ENCODE data around the gene ERMP1.
"Not testable (repeated sequence)": the region's sequence is repeated elsewhere in the genome, so short reads cannot be mapped to it uniquely, and the experiment has no call there.

The ERMP1 gene, protein sequence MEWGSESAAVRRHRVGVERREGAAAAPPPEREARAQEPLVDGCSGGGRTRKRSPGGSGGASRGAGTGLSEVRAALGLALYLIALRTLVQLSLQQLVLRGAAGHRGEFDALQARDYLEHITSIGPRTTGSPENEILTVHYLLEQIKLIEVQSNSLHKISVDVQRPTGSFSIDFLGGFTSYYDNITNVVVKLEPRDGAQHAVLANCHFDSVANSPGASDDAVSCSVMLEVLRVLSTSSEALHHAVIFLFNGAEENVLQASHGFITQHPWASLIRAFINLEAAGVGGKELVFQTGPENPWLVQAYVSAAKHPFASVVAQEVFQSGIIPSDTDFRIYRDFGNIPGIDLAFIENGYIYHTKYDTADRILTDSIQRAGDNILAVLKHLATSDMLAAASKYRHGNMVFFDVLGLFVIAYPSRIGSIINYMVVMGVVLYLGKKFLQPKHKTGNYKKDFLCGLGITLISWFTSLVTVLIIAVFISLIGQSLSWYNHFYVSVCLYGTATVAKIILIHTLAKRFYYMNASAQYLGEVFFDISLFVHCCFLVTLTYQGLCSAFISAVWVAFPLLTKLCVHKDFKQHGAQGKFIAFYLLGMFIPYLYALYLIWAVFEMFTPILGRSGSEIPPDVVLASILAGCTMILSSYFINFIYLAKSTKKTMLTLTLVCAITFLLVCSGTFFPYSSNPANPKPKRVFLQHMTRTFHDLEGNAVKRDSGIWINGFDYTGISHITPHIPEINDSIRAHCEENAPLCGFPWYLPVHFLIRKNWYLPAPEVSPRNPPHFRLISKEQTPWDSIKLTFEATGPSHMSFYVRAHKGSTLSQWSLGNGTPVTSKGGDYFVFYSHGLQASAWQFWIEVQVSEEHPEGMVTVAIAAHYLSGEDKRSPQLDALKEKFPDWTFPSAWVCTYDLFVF

DNA sequence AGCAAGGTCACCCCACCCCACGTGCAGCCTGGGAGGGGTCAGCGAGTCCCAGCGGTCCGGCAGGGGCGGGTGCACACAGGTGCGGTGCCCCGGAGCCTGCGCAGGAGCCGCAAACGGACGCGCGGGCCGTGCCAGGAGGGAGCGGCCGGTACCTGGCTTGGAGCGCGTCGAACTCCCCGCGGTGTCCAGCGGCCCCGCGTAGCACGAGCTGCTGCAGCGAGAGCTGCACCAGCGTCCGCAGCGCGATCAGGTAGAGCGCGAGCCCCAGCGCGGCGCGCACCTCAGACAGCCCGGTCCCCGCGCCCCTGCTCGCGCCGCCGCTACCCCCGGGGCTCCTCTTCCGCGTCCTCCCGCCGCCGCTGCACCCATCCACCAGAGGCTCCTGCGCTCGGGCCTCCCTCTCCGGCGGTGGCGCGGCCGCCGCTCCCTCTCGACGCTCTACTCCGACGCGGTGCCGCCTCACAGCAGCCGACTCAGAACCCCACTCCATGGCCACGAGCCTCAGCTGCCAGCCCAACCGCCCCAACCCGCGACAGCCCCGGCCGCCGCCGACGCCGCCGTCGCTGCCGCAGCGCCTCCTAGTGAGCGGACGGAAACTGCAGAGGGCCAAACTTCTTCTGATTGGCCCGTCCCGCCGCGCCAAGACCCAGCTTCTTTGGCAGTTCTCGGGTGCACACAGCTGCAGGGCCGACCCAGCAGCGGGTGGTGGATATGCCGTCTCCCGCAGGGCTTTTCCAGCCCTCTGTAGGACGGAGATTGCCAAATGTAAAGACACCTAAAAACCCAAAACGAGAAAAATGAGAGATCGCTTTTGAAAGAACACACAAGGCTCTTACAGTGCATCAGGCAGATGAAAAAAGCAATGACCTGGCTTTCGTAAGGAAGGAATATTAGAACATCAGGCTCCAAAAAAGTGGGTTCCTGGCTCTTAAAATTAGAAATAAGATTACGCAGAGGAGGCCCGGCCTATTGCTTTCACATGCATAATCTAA, at the start of gene ERMP1:
ERMP1 (minus strand) TSS at position 580 of the 992 bp plus-strand sequence; CDS start at position 490, 90 bp downstream.
- peak; percentile 81 for DNase-seq (ENCODE audit: low read depth)

DNA sequence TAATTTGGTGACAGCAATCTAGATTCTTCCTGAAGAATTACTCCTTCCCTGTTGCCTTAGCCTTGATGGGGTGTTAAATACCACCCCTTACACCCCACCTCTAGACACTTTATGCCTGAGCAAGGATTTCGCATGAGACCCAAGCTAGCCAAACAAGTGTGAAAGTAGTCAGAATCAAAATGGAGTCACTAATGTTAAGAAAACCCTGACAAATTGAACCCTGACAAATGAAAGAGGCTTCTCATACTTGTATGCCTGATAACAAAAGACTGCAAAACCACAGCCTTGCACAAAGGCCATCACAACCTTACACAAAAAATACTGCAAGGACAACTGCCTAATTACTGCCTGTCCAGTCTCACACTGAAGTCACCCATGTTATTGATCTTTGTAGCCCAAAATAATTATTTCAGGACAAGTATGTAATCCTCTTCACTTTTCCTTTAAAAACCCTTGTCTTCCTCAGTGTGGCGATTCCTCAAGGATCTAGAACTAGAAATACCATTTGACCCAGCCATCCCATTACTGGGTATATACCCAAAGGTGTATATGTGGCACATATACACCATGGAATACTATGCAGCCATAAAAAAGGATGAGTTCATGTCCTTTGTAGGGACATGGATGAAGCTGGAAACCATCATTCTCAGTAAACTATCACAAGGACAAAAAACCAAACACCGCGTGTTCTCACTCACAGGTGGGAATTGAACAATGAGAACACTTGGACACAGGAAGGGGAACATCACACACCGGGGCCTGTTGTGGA, 49.5 kb upstream of the ERMP1 start:
- DNase-seq (ENCODE audit: low read depth), result not testable (repeated sequence)

GRCh38 chr9:5879419-5880181, 46.7 kb upstream of the ERMP1 start:
- no peak for DNase-seq (ENCODE audit: low read depth)

DNA sequence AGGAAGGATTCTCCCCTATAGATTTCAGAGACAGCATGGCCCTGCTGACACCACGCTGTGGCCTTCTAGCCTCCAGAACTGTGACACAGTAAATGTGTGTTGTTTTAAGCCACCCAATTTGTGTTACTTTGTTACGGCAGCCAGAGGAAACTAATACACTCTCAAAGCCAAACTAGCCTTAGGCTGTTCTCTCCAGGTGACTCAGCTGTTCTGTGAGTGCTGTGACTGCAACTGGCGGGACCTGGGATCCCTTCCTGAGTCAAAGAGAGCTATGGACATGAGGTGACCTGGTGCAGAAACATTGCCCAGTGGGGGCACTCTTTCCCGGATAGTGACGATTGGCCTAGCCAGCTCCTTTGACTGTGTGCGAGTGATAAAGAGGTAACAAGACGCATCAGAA, 43.8 kb upstream of the ERMP1 start:
- DNase-seq (ENCODE audit: low read depth), result no peak

DNA sequence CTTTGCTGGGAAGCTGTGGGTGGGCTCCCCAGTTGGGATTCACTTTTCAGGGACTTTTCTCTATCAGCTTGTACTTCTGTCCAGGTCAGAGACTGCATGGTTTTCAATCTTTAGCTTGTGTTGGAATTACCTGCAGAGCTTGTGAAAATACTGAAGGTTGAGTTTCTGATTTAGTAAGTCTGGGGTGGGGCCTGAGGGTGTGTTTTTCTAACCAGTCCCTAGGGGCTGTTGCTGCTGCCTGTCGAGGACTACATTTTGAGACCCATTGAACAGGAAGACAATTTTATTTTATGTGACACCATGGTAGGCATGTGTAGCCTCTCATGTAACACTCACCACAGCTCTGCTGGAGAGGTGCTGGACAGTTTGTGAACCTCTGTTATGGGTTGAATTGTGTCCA, 43.1 kb upstream of the ERMP1 start:
- DNase-seq (ENCODE audit: low read depth), result no peak

GRCh38 chr9:5874048-5874447, 41.1 kb upstream of the ERMP1 start:
- DNase-seq (ENCODE audit: low read depth), result no peak

DNA sequence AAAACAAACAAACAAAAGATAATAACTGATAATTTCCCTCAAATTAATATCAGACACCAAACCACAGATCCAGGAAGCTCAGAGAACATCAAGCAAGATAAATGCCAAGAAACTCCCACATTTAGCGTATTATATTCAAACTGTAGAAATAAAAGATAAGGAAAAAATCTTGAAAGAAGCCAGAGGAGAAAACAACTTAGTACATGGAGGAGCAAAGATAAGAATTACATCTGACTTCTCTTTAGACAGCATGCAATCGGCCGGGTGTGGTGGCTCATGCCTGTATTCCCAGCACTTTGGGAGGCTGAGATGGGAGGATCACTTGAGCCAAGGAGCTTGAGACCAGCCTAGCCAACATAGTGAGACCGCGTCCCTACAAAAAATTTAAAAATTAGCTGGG, 40.5 kb upstream of the ERMP1 start:
- no peak for DNase-seq (ENCODE audit: low read depth)

DNA sequence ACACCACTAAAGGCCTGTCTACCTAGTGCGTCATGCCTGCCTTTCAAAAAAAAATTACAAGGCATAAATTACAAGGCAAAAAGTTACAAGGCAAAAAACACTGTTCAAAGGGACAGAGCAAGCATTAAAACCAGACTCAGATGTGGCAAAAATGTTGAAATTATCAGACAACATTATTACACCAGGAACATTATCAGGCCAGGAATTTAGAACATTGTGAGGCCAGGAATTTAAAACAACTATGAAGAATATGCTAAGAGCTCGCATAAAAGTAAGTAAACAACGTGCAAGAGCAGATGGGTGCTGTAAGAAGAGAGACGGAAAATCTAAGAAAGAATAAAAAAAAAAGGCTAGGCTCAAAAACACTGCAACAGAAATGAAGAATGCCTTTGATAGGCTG, 39.6 kb upstream of the ERMP1 start:
- DNase-seq (ENCODE audit: low read depth), result no peak

DNA sequence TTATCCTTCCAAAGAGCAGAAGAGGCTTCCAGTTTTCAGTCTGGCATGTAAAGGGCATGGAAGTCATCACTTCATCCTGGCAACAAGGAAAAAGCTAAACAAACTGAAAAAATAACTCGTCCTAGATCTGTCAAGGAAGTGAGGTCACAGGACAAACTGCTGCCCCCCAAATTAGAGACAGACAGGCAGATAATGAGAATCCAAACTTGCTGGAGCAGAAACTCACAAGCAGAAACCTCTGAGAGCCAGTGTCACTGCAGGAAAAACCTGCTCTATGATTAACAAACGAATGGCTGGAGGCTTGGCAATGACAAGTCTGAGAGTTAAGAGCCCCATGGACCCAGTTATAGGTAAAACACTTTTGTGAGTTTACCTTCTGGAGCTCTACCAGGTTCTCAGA, 38.9 kb upstream of the ERMP1 start:
- no peak for DNase-seq (ENCODE audit: low read depth)

DNA sequence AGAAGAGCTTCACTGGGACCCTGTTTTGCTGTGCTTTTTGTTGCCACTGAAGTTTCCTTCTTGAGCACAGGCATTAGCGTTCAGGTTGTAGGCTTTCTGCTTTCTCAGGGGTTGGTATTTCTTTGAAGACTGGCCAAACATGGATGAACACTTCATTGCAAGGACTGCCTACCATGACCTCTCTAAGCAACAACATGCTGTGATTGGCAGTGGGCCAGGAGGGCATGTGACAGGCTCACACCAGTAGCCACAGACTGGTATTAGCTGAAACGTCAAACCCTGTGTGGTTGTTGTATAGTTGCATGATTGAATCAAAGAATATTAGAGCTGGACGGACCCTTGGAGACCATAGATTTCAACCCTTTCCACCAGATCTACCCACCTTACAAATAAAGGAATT, 37.8 kb upstream of the ERMP1 start:
- no peak for DNase-seq (ENCODE audit: low read depth)

GRCh38 chr9:5870020-5870339, 37.1 kb upstream of the ERMP1 start:
- no peak for DNase-seq (ENCODE audit: low read depth)

GRCh38 chr9:5869315-5870019, 36.5 kb upstream of the ERMP1 start:
- DNase-seq (ENCODE audit: low read depth), result no peak

DNA sequence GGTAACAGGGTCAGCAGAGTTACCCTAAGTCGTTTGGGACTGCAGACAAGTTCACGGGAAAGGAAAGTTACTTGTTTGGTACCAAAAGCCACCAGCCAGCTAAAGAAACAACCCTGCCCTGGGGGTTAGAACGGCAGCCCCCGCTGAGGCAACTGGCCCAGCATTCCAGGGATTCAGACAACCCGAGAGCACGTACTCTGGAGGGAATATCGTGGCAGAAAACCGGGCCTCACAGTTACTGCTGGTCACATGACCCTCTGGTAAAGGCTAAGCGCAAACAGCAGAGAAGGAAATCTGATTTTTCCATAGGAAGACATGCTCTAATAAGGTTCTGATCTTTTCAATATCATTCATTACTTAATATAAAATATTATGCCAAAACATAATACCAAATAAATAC, 35.3 kb upstream of the ERMP1 start:
- no peak for DNase-seq (ENCODE audit: low read depth)

DNA sequence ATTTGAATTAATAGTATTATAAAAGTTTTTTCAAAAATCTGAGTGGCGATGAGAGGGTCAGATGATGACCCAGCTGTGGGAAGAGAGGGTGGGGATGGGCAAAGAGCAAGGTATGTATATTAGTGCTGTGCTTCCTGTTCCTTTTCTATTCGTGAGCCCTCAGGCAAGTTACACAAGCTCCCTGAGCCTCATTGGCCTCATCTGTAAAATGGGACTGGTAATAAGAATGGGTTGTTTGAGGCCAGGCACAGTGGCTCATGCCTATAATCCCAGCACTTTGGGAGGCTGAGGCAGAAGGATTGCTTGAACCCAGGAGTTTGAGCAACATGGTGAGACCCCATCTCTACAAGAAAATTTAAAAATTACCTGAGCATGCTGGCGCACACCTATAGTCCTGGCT, 33.8 kb upstream of the ERMP1 start:
- no peak for DNase-seq (ENCODE audit: low read depth)

DNA sequence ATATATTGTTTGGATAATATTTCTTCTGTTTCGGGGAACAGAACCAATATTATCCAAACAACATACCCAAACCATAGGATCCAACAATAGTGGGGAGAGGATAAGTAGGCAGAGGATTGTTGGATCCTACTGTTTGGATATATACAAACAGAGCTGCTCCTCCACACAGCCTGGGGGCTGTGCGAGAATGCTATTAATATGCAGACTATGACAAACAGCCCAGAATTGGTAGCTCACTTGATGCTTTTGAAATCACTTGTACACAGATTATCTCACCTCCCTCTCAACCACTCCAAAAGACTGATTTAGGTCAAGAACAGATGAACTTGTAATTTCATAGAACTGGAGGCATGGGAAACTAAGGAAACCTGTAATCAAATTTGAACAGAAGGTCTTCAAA, 33.4 kb upstream of the ERMP1 start:
- DNase-seq (ENCODE audit: low read depth), result no peak

- no peak for DNase-seq (ENCODE audit: low read depth)
These were observed 31.5 kb upstream of the ERMP1 start for GRCh38 chr9:5864446-5864845.

- DNase-seq (ENCODE audit: low read depth), result no peak
These were observed 30.3 kb upstream of the ERMP1 start for GRCh38 chr9:5863092-5863746.

- no peak for DNase-seq (ENCODE audit: low read depth)
These were observed 25.9 kb upstream of the ERMP1 start for GRCh38 chr9:5858833-5859232.

- no peak for DNase-seq (ENCODE audit: low read depth)
These were observed 25.0 kb upstream of the ERMP1 start for GRCh38 chr9:5857928-5858327.
